ENCODE results near the gene CNTNAP2. TPM values are rescaled to one million over a fixed set of nuclear protein-coding genes. Genes with fewer than 3 reads are reported as not detected.

The CNTNAP2 gene
- total and polyA plus RNA-seq, 2 of the 13 experiments (the other 11 are each of a cell fraction or from before 2014, with no cell fraction given), result 0.40 to 0.42 TPM

GRCh38 chr7:146177301-146177700 is 60.7 kb downstream of the CNTNAP2 start:
- intact Hi-C loops (cut with micrococcal nuclease; ENCODE audit: unreplicated experiment) (no loop called here), in situ Hi-C loops (cut with HindIII; ENCODE audit: extremely low pct_ligation_motif_present, low pct_unique_long_range_greater_than_20kb) (no loop called here)
- TF ChIP-seq ZNF761 (CRISPR knock-in tag; conservative IDR thresholded peaks at IDR 0.05) (no peak), ZSCAN30 (CRISPR knock-in tag; IDR thresholded peaks at IDR 0.05) (no peak), ARNT (IDR thresholded peaks at IDR 0.05) (no peak), ZNF292 (CRISPR knock-in tag; IDR thresholded peaks at IDR 0.05; ENCODE audit: borderline replicate concordance, low read depth) (no peak), HMG20B (CRISPR knock-in tag; conservative IDR thresholded peaks at IDR 0.05) (no peak), ZNF232 (CRISPR knock-in tag; IDR thresholded peaks at IDR 0.05; ENCODE audit: borderline replicate concordance) (no peak), ZNF12 (CRISPR knock-in tag; IDR thresholded peaks at IDR 0.05) (no peak), ZSCAN9 (CRISPR knock-in tag; IDR thresholded peaks at IDR 0.05; ENCODE audit: borderline replicate concordance) (no peak), ZNF644 (CRISPR knock-in tag; IDR thresholded peaks at IDR 0.05; ENCODE audit: low read depth) (no peak), ZFP36 (IDR thresholded peaks at IDR 0.05; ENCODE audit: borderline replicate concordance, low read depth, low read length, partially characterized antibody) (no peak)
- H3K9me3 ChIP-seq (ENCODE audit: low read length), result peaks cover 67% of the 10 kb centered on the region
- DNase-seq (ENCODE audit: low spot score) (no peak), FAIRE-seq (no peak), ATAC-seq (no peak)
- H3K4me2 ChIP-seq (ENCODE audit: low read depth, low read length), result no peak overlapping the region
- H3K27ac ChIP-seq (ENCODE audit: extremely low read length, insufficient read depth, low read length), result no peak overlapping the region
- ChIA-PET CTCF (ENCODE audit: low intra/inter-chr PET ratio, low total read pairs) (no interaction called here), POLR2A (no interaction called here)
- 36% methylated on average over 2 of the region's 2 CpGs for WGBS (ENCODE audit: low lambda C conversion rate)
- H2AFZ ChIP-seq (ENCODE audit: low read length), result no peak overlapping the region
- H3K9ac ChIP-seq (ENCODE audit: insufficient read depth, low read depth, low read length), result no peak overlapping the region
- H3K79me2 ChIP-seq (ENCODE audit: insufficient read depth, low read length), result no peaks in the 10 kb centered on the region
- no peaks in the 10 kb centered on the region for H3K36me3 ChIP-seq (replicated peaks in 1 of 2; ENCODE audit: control insufficient read depth in 1 of 2, insufficient read depth in 2 of 2, low read length in 2 of 2)
- no peaks in the 10 kb centered on the region for H4K20me1 ChIP-seq (ENCODE audit: insufficient read depth, low read length)
- H3K27me3 ChIP-seq (ENCODE audit: control insufficient read depth in 1 of 2, insufficient read depth in 2 of 2, low read length in 2 of 2), result no peaks in the 10 kb centered on the region
- no TSS peak for BruUV-seq (replicated peaks)
- no peak overlapping the region for H3K4me3 ChIP-seq (replicated peaks in 1 of 3; ENCODE audit: insufficient read depth in 1 of 3, low read depth in 2 of 3, low read length in 3 of 3)
- no peaks in the 10 kb centered on the region for H3K4me1 ChIP-seq (ENCODE audit: insufficient read depth, low read length)

GRCh38 chr7:146185844-146186243 is 69.2 kb downstream of the CNTNAP2 start:
- Histone ChIP-seq H3K9ac (ENCODE audit: insufficient read depth, low read depth, low read length) (no peak overlapping the region), H3K4me2 (ENCODE audit: low read depth, low read length) (no peak overlapping the region), H2AFZ (ENCODE audit: low read length) (no peak overlapping the region), H3K79me2 (ENCODE audit: insufficient read depth, low read length) (no peaks in the 10 kb centered on the region), H3K27ac (ENCODE audit: extremely low read length, insufficient read depth, low read length) (no peak overlapping the region), H3K4me1 (ENCODE audit: insufficient read depth, low read length) (no peaks in the 10 kb centered on the region), H3K9me3 (ENCODE audit: low read length) (peaks cover 85% of the 10 kb centered on the region), H3K4me3 (replicated peaks in 1 of 3; ENCODE audit: insufficient read depth in 1 of 3, low read depth in 2 of 3, low read length in 3 of 3) (no peak overlapping the region), H3K27me3 (ENCODE audit: control insufficient read depth in 1 of 2, insufficient read depth in 2 of 2, low read length in 2 of 2) (no peaks in the 10 kb centered on the region), H4K20me1 (ENCODE audit: insufficient read depth, low read length) (no peaks in the 10 kb centered on the region), H3K36me3 (replicated peaks in 1 of 2; ENCODE audit: control insufficient read depth in 1 of 2, insufficient read depth in 2 of 2, low read length in 2 of 2) (no peaks in the 10 kb centered on the region)
- intact Hi-C loops (cut with micrococcal nuclease; ENCODE audit: unreplicated experiment) (no loop called here), in situ Hi-C loops (cut with HindIII; ENCODE audit: extremely low pct_ligation_motif_present, low pct_unique_long_range_greater_than_20kb) (no loop called here)
- WGBS (ENCODE audit: low lambda C conversion rate), result 0% methylated on average over 2 of the region's 2 CpGs
- no peak for TF ChIP-seq SIN3B (IDR thresholded peaks at IDR 0.05; ENCODE audit: low read length)
- peak; percentile 94 for TF ChIP-seq CEBPB (IDR thresholded peaks at IDR 0.05; ENCODE audit: borderline replicate concordance, low read depth, low read length)
- TF ChIP-seq CEBPG (CRISPR knock-in tag; IDR thresholded peaks at IDR 0.05), result peak; percentile 60
- no peak for TF ChIP-seq RCOR2 (CRISPR knock-in tag; IDR thresholded peaks at IDR 0.05)
- no peak for TF ChIP-seq ATAD3A (CRISPR knock-in tag; IDR thresholded peaks at IDR 0.05)
- no peak for TF ChIP-seq HBP1 (CRISPR knock-in tag; IDR thresholded peaks at IDR 0.05; ENCODE audit: low read depth)
- TF ChIP-seq ZNF503 (CRISPR knock-in tag; IDR thresholded peaks at IDR 0.05), result no peak
- POLR2A ChIA-PET, result no interaction called here
- FAIRE-seq, result no peak
- BruUV-seq (replicated peaks), result no TSS peak
- CTCF ChIA-PET (ENCODE audit: low intra/inter-chr PET ratio, low total read pairs), result no interaction called here
- DNase-seq (ENCODE audit: low spot score), result no peak
- no peak for ATAC-seq
